PC-3 (cell line): ENCODE data around the gene C6orf47. TPM values are rescaled to one million over a fixed set of nuclear protein-coding genes. Genes with fewer than 3 reads are reported as not detected.

ENCODE experiments used
- ATAC-seq: fragments of 200-7000 bp; cut with Tn5 transposase; 2 replicates; pipeline ENCODE4 v1.9.1; 2020; ENCODE audit warnings: mild to moderate bottlenecking, moderate library complexity
- BruUV-seq: library from RNA; stranded (reverse); fragments of 400-500 nt; replicated peaks from 2 replicates; lab custom pipeline; 2021; lab: Mats Ljungman, UMichigan
- CTCF ChIA-PET: fragments of 300-600 bp; sonication (Branson Sonifier 250); formaldehyde crosslinking; loops from one replicate; lab custom pipeline; 2022; ENCODE audit warnings: antibody characterized with exemption; lab: Charles Lee
- POLR2A ChIA-PET: fragments of 300-600 bp; sonication (Branson Sonifier 250); formaldehyde crosslinking; loops from one replicate; lab custom pipeline; 2022; ENCODE audit warnings: antibody characterized with exemption; ENCODE audit not compliant: unreplicated experiment; lab: Charles Lee
- DNase-seq: peaks from one replicate; pipeline ENCODE4 v3.0.0-alpha.2; 2015
- H2AFZ ChIP-seq: fragments of 300-600 bp; sonication (generic); 2 replicates; pipeline ENCODE4 v1.6.0; 2016; ENCODE audit warnings: antibody characterized with exemption, low read length
- H3F3A ChIP-seq: fragments of 300-600 bp; sonication (generic); one replicate; pipeline ENCODE4 v1.6.0; 2017; ENCODE audit warnings: antibody characterized with exemption, low read length, control low read depth, mild to moderate bottlenecking; ENCODE audit not compliant: unreplicated experiment
- H3K27ac ChIP-seq: fragments of 300-600 bp; sonication (generic); 2 replicates; pipeline ENCODE4 v1.5.1; 2016; ENCODE audit warnings: mild to moderate bottlenecking, low read length
- H3K27me3 ChIP-seq: fragments of 300-600 bp; sonication (generic); 2 replicates; pipeline ENCODE4 v1.6.1; 2016; ENCODE audit warnings: low read length, mixed read lengths
- H3K36me3 ChIP-seq: fragments of 300-600 bp; sonication (generic); 2 replicates; pipeline ENCODE4 v1.6.1; 2016; ENCODE audit warnings: low read depth, mixed run types, low read length, mixed read lengths
- H3K4me1 ChIP-seq: fragments of 300-600 bp; sonication (generic); 2 replicates; pipeline ENCODE4 v1.5.1; 2016; ENCODE audit warnings: low read length; ENCODE audit not compliant: insufficient read depth
- H3K4me2 ChIP-seq: fragments of 300-600 bp; sonication (generic); 2 replicates; pipeline ENCODE4 v1.6.0; 2016; ENCODE audit warnings: low read length
- H3K4me3 ChIP-seq: fragments of 300-600 bp; sonication (generic); 2 replicates; pipeline ENCODE4 v1.5.1; 2016; ENCODE audit warnings: mild to moderate bottlenecking, low read length, mixed read lengths
- H3K79me2 ChIP-seq: fragments of 300-600 bp; sonication (generic); 2 replicates; pipeline ENCODE4 v1.6.1; 2017; ENCODE audit warnings: low read length, mixed read lengths
- H3K9ac ChIP-seq: fragments of 300-600 bp; sonication (generic); 2 replicates; pipeline ENCODE4 v1.6.0; 2016; ENCODE audit warnings: mild to moderate bottlenecking, low read length
- H3K9me2 ChIP-seq: fragments of 300-600 bp; sonication (generic); replicated peaks from 2 replicates; pipeline ENCODE4 v1.6.1; 2016; ENCODE audit warnings: mixed run types, low read length, mixed read lengths
- H3K9me3 ChIP-seq: fragments of 300-600 bp; sonication (generic); 2 replicates; pipeline ENCODE4 v1.6.1; 2016; ENCODE audit warnings: low read length, mixed read lengths
- H4K20me1 ChIP-seq: fragments of 300-600 bp; sonication (generic); 2 replicates; pipeline ENCODE4 v1.6.1; 2016; ENCODE audit warnings: low read length, mixed read lengths
- CTCF ChIP-seq: fragments of 300-600 bp; sonication (generic); conservative IDR thresholded peaks from 2 replicates; pipeline ENCODE4 v1.5.1; 2017; ENCODE audit warnings: antibody characterized with exemption, low read depth, mild to moderate bottlenecking, low read length
- EZH2 ChIP-seq: fragments of 300-600 bp; sonication (generic); IDR thresholded peaks from one replicate; pipeline ENCODE4 v1.6.1; 2017; ENCODE audit warnings: antibody characterized with exemption, mild to moderate bottlenecking, low read length; ENCODE audit not compliant: unreplicated experiment
- EZH2phosphoT487 ChIP-seq: fragments of 300-600 bp; sonication (generic); IDR thresholded peaks from 2 replicates; pipeline ENCODE4 v1.6.1; 2018; ENCODE audit warnings: mild to moderate bottlenecking, antibody characterized with exemption, low read length, borderline replicate concordance
- intact Hi-C: fragments of 100-400 bp; cut with micrococcal nuclease; formaldehyde crosslinking; loops from 2 replicates; pipeline ENCODE4 v1.9.0; 2023
- total RNA-seq: library from RNA; depleted of rRNA; stranded (reverse); fragments of >200 nt; gene quantifications from 2 replicates; pipeline ENCODE4 v1.2.3, GENCODE V29; 2014

The C6orf47 gene
- total RNA-seq, 1 experiment from 2014 or later = 26.3 TPM

DNA sequence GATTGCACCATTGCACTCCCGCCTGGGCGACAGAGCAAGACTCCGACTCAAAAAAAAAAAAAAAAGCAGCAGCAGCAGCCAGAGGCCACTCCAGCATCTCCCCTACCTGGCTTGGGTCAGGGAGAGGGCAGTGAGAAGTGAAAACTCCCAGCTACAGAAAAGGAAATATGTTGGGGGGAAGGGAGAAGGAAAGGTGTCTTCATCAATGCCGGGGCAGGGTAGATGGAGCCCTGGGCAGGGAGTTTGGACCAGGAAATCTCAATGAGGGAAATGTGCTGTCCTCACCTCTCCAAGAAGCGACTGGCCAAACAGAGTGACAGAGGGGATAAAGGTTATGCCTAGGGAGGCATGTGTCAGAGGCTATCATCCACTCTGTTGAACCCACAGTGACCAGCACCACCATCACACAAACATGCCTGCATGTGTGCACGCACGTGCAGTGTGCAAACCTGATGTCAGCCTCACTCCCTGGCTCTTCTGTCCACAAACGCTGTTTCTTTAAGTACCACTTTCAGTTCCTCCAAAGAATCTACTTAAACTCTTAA is 46.4 kb downstream of the C6orf47 start:
- DNase-seq (no peak), ATAC-seq (peak; percentile 15; the same call in 1 of the 2 replicates)
- H3K4me1 ChIP-seq = no peaks in the 10 kb centered on the region
- POLR2A ChIA-PET = no interaction called here
- H3K79me2 ChIP-seq = no peaks in the 10 kb centered on the region
- no peaks in the 10 kb centered on the region for H3K27me3 ChIP-seq
- no peak overlapping the region for H3K9ac ChIP-seq
- H3K27ac ChIP-seq = no peak overlapping the region
- H3K9me2 ChIP-seq = no peaks in the 10 kb centered on the region
- H2AFZ ChIP-seq = no peak overlapping the region
- no peak overlapping the region for H3K4me3 ChIP-seq
- H3K36me3 ChIP-seq = no peaks in the 10 kb centered on the region
- CTCF ChIA-PET = no interaction called here
- no peak overlapping the region for H3K4me2 ChIP-seq
- no peaks in the 10 kb centered on the region for H3F3A ChIP-seq
- no peaks in the 10 kb centered on the region for H3K9me3 ChIP-seq
- no peak for TF ChIP-seq EZH2
- no peak for TF ChIP-seq CTCF
- no peak for TF ChIP-seq EZH2phosphoT487
- intact Hi-C loops = no loop called here
- no peaks in the 10 kb centered on the region for H4K20me1 ChIP-seq
- BruUV-seq = no TSS peak

GRCh38 chr6:31610968-31611367 is 49.6 kb downstream of the C6orf47 start:
- TF ChIP-seq CTCF = no peak
- TF ChIP-seq EZH2 = no peak
- no peak for TF ChIP-seq EZH2phosphoT487
- Histone ChIP-seq H3K4me2 (no peak overlapping the region), H3K9ac (no peak overlapping the region), H3K9me3 (no peaks in the 10 kb centered on the region), H3F3A (no peaks in the 10 kb centered on the region), H3K4me1 (no peaks in the 10 kb centered on the region), H3K27ac (no peak overlapping the region), H4K20me1 (no peaks in the 10 kb centered on the region), H3K79me2 (no peaks in the 10 kb centered on the region), H3K27me3 (no peaks in the 10 kb centered on the region), H2AFZ (no peak overlapping the region), H3K4me3 (no peak overlapping the region), H3K36me3 (no peaks in the 10 kb centered on the region), H3K9me2 (no peaks in the 10 kb centered on the region)
- POLR2A ChIA-PET = no interaction called here
- CTCF ChIA-PET = no interaction called here
- intact Hi-C loops = no loop called here
- BruUV-seq = no TSS peak
- ATAC-seq (no peak), DNase-seq (no peak)
